GM19099 (cell line): ENCODE results near the gene SNAP29.

Source experiments
- POLR2A ChIP-seq: IDR thresholded peaks from 3 replicates; pipeline ENCODE4 v1.6.1; 2011; ENCODE audit warnings: low read depth; ENCODE audit not compliant: insufficient read length; ENCODE audit errors: extremely low read depth

The SNAP29 gene

DNA sequence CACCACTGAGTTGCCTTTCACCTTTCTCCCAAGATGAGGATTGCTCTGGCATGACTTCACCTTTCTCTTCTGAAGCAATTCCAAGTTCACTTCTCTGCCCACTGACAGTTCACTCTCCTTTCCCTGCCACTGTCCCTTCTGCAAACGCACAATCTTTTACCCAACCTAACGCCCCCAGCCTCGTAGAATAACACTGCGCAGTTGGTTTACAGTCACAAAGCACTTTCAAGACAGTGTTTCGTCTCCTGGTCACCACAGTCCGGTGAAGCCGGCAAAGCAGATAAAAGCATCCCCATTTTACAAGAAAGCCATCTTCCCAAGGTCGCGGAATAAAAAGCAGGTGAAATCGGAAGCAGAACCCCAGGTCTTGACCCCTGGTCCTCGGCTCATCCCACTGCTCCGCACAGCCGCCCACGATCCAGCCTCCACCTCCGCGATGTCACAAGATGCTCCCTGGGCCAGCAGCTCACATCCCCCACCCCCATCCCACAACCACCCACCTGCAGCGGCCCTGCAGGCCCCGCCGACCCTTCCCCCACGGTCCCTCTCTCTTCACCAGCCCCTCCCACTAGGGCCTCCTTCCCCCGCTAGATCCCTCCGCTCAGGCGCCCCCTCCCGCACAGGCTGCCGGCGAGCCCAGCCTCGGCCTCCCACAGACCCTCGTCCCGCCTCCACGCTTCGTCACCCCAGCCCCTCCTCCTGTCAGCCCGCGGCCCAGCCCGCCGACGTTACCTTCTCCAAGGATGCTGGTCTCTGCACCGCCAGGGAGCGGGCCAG, 781 bp upstream of the SNAP29 start:
- no peak for TF ChIP-seq POLR2A

DNA sequence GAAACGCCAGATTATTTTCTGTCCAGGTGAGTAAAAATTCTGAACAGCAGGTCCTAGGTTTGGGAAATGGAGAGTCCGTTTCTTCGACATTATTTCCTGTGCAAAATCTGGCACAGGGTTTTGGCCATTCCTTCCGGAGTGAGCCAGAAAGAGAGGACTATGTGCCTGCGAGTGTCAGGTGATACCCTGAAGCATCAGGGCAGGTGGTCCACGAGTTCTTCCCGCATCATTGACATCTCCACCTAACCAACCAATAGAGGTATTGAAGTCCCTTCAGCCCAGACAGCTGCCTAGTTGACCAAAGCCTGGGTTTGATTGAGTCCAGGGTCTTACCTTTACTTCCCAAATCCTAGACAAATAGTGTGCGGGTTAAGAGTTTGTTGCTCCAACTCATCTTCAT, 808 bp downstream of the SNAP29 start:
- no peak for TF ChIP-seq POLR2A

DNA sequence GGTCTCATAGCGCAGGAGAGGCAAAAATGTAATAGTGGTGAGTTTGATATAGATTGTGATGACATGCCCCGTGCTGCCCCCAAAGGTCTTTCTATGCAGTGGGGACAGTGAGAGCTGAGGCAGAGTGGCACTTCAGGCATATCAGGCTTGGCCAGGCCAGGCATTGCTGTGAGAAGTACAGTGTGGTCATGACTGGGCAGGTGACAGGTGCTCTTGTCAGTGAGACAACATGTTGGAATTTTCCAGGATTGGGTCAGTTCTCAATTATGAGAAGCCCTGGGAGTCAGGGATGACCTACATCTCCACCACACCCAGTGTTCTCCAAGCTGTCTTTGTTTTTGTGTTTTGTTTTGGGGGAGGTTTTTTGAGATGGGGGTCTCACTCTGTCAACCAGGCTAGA, 3.7 kb downstream of the SNAP29 start:
- no peak for TF ChIP-seq POLR2A

DNA sequence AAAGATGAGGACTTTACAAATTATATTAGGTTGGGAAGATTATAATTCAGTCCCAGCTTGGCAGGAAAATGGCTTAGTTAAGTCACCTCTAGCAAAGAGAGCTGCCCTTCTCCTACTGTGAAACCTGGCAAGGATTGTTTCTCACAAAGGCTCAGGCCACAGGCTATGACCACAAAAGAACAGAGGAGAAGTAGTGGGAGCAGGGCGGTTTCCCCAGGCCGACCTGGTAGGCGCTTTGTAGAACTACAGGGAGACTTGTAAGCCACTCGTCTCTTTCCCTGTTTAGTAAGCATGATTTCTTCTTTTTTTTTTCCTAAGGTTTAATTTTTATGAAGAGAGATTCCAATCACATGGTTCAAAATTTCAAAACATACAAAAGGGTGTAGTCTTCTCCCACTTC, 4.6 kb downstream of the SNAP29 start:
- TF ChIP-seq POLR2A = no peak

DNA sequence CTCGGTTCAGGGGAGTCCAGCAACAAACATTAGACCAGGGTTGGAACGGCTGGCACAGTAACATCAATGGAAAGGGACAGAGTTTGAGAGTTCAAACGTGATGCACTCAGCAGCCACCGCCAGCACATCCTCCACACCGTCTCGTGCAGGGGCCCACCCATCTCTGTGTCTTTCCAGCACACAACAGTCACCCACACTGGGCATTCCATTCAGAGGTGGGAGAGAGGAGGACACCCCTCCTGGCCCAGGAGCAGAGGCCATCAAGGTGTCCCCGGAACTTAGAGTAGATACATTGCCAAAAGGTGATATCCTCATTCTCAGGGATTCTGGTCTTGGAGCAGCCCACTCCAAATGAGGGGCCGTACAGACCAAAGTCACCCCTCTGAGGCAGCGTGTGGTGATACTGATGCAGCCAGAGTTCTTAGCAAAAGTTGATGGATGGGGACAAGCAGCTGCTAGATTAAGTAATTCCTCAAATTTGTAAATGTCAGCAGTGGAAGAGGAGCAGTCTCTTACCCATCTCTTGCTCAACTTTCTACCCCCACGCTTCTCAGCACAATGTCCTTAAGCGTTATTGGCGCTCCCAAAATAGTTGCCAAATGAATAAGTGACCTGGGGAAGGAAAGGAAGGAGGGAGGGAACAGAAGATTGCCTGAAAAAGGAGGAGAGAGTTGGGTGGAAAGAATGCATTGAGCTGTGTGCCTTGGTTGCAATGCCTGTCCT, 5.5 kb downstream of the SNAP29 start:
- no peak for TF ChIP-seq POLR2A

DNA sequence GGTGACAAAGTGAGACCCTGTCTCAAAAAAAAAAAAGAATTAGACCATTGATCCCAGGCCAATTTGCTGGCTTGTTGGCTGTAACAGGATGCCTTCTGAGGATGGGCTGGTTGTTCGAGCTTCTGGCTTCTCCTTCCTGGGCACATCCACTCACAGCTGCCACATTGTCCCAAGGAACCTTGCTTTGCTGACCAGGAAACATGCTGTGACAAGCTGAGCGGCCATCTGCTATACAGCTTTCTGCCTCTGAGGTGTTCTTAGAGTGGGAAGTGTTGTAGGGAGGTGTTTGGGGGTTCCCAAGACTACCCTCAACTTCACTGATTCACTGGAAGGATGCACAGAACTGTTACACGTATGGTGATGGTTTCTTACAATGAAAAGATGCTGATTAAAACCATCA, 6.5 kb downstream of the SNAP29 start:
- TF ChIP-seq POLR2A = no peak

DNA sequence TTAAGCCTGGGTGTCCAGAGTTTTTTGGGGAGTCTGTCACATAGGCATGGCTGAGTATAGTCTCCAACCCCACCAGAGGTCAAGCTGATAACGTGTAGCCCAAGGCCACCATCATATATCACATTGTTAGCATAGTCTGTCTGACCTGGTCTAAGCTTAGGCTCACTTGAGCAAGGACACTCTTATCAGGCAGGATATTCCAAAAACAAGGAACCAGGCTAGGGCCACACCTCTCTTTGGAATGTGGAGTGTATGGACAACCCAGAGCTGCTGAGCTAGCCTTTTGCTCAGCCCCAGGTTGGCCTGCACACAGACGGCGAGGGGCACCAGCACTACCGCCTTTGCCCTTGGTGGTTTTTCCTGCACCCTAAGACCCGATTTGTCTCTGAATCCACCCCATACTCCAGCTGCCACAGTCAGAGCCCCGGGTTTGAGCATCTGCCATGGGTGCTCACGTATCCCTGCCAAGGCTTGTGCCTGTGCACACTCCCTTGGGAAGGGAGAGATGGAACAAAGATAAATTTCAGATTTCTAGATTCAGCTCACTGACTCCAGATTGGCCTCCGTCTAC, 7.2 kb downstream of the SNAP29 start:
- no peak for TF ChIP-seq POLR2A

DNA sequence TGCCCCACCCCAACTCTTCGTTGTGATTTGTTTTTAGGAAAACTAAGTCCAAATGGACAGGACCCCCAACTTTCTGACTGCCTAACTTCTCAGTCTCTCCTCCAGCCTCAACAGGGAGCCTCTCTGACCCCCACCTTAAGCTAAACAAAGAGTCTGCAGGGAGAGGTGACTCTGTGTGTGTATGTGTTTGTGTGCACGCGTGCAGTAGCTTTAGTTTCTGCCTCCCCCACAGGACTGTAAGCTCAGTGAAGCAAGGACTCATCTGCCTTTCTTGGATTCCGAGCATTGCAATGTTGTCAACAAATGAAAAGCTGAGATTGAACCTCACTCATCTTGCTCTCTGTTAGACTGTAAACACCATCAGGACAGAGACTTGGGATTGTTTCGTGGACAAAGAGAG, 7.9 kb downstream of the SNAP29 start:
- no peak for TF ChIP-seq POLR2A

DNA sequence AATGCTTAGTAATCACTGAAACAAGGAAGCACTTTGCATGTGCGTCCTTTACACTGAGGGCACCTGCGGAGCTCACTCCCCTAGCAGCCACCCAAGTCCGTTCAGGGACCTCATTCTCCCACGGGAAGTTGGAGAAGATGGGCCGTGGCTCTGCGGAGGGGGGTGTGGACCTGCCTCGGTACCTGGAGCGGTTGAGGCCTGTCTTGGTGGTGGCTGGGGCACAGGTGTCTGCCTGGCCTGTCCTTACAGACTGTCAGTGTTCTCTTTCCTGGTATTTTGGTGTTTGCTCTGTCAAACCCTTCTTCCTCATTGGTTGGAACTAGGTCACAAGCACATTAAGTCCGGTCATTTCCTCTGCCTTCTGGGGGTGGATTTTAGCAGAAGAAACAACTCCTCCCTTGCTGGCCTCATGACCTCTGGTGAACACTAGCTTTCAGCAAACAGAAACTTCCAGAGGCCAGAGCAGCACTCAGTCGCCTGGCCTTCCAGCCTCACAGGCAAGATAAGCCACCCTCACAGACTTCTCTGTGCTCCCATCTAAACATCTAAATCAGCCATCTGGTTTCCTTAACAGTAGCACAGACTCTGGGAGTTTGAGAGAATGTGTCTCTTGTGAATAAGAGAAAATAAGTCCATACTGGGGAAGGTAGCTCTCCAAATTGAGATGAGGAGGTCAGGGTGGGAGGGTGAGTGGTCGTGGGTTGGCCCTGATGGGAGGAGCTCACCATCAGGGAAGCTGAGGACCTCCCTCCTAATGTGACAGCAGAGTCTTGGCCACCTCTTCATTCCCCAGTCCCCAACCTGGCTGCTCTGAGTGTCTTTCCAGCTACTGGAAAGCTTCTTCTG, 8.6 kb downstream of the SNAP29 start:
- no peak for TF ChIP-seq POLR2A

DNA sequence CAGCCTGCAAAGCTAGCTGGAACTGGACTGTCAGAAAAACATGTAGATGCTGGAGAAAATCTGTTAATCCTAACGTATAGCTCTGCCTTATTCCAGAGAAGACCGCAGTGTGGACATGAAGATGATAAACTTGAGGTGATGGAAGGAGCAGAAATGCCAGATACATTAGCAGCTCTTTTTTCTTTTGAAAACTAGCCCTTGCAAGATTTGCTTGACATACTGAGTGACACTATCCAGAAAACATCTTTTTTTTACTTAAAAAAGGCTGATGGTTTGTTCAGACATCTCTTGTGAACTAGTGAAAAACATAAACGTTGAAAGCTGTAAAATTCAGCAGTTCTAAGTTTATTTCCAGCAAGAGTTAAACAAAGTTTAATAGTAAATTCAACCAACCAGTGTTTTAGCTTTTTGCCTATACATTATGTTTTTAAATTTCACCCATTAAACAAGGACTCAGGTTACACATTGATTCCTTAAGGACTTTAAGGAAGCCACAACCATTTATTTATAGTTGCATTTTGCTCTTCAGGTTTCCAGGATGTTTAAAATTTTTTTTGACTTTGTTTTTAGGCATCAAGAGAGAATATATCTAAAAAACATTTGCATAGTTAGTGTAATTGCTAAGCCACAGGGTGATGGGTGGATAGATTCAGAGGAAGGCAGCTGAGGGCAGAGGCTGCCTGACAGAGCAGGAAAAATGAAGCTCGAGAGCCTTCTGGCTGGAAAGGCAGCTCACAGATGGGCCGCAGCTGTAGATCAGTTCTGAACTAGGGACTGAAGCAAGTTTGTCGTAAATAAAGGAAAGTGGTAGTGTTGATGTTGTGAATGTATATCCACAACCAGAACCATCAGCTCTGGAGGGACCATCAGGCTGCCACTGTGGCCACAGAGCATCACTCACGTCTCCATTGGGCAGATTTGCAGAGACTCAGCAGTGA, 9.5 kb downstream of the SNAP29 start:
- TF ChIP-seq POLR2A = no peak

DNA sequence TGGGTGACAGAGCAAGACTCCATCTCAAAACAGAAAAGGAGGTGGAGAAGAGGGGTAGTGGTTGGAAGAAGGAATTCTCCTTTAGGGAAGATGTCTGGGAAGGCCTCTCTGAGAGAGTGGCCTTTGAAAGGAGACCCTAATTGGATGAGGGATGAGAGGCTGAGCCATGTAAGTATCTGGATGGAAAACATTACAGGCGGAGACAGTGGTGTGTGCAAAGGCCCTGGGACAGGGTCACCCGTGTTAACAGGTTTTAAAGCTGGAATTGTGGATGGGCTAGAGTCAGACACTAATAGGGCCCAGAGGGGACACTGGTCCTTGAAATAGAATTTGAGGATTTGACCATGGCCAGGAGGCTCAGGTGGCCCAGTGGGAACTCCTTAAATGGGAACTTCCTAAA, 10.4 kb downstream of the SNAP29 start:
- TF ChIP-seq POLR2A = no peak

DNA sequence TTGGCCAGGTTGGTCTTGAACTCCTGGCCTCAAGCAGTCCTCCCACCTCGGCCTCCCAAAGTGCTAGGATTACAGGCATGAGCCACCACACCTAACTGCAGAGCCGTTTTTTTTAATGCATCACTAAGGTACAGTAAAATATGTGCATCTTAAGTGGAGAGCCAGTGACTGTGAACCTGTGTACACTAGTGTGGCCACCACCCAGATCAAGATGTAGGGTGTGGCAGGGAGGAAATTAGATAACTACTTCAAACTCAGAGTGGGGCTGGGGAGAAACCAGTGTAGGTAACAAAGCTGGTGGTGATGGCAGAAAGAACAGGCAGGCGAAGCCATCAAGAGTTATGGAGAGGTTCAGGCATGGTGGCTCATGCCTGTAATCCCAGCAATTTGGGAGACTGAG, 14.4 kb downstream of the SNAP29 start:
- TF ChIP-seq POLR2A = no peak

DNA sequence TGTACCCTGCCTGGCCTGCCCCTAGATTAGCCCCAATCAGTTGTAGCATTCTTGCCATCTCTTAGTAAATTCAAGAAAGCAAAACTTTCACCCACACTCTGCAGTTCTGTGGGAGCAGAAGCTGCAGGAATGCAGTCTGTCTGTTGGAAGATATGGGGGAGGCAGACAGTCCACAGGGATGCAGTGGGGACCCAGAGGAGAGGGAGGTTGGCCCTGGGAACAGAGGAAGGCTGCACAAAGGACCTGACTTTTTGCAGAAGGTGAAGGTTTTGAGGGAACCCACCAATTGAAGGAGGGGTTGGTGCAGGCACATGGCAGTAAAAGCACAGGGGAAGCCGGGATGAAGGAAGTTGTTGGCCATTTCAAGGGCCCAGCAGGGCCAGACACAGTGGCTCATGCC, 16.5 kb downstream of the SNAP29 start:
- no peak for TF ChIP-seq POLR2A

DNA sequence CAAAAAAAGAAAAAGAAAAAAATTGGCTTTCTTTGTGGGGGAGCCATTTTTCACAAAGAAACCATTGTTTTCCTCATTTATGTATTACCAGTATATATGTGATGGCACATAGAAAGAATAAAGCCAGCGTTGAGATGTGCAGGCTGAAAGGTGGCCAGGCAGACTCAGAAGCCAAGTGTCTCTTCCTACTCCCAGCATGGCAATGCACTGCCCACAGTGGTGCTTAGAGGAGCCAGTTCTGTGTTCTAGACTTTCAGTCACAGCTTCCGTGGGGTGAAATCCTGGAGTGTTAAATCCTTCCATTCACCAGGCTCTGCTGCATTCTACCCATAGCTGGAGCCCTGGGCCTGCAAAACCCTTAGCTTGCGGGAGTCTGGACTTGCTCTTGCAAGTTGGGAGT, 18.9 kb downstream of the SNAP29 start:
- TF ChIP-seq POLR2A = no peak
